HG03439 (cell line): ENCODE results near the gene MPRIP.

Experiments used
- ATAC-seq: cut with Tn5 transposase; IDR thresholded peaks from one replicate; pipeline ENCODE4 v1.9.1; 2021; ENCODE audit warnings: mild to moderate bottlenecking, moderate library complexity; ENCODE audit not compliant: unreplicated experiment

The MPRIP gene

DNA sequence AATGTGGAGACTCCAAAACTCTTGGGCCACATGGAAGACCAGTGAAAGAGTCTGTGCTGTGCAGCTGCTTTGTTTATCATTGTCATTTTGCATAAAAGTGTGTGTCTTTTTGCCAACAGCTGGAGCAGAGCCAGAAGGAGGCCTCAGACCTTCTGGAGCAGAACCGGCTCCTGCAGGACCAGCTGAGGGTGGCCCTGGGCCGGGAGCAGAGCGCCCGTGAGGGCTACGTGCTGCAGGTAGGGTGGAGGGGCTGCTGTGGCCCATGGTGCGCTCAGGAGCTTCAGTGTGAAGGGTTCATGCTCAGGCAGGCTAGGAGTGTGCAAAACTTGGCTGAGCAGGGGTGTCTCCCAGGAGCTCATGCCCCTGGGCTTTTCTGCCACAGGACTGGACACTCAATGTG, 118.9 kb downstream of the MPRIP start:
- no peak for ATAC-seq

DNA sequence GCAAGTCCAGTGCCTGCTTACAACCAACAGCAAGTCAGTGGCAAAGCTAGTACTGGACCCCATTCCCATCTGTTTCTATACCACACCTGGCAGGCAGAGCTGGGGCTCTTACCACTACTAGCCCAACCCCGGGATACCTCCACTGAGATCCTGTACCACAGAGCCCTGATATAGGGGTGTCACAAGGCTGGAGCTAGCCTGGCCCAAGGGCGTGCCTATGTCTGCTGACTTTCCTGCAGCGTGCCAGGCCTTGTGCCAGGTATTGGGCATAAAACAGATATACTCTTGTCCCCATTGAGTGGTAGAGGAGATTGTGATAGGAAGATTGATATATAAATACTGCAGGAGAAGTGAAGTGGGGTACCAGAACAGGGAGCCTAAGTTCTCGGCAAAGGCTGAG, 119.5 kb downstream of the MPRIP start:
- no peak for ATAC-seq

DNA sequence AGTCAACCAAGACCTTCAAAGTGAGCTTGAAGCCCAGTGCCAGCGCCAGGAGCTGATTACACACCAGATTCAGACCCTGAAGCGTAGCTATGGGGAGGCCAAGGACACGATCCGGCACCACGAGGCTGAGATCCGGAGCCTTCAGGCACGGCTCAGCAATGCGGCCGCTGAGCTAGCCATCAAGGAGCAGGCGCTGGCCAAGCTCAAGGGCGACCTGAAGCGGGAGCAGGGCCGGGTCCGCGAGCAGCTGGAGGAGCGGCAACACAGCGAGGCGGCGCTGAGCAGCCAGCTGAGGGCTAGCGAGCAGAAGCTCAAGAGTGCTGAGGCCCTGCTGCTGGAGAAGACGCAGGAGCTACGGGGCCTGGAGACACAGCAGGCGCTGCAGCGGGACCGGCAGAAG, 121.9 kb downstream of the MPRIP start:
- ATAC-seq: no peak

DNA sequence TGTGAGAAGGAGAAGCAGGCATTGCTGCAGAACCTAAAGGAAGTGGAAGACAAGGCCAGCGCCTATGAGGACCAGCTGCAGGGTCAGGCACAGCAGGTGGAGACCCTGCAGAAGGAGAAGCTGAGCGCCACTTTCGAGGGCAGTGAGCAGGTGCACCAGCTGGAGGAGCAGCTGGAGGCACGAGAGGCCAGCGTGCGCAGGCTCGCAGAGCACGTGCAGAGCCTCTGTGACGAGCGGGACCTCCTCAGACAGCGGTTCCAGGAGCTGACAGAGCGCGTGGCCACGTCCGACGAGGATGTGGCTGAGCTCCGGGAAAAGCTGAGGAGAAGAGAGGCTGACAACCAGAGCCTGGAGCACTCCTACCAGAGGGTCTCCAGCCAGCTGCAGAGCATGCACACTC, 122.4 kb downstream of the MPRIP start:
- no peak for ATAC-seq

DNA sequence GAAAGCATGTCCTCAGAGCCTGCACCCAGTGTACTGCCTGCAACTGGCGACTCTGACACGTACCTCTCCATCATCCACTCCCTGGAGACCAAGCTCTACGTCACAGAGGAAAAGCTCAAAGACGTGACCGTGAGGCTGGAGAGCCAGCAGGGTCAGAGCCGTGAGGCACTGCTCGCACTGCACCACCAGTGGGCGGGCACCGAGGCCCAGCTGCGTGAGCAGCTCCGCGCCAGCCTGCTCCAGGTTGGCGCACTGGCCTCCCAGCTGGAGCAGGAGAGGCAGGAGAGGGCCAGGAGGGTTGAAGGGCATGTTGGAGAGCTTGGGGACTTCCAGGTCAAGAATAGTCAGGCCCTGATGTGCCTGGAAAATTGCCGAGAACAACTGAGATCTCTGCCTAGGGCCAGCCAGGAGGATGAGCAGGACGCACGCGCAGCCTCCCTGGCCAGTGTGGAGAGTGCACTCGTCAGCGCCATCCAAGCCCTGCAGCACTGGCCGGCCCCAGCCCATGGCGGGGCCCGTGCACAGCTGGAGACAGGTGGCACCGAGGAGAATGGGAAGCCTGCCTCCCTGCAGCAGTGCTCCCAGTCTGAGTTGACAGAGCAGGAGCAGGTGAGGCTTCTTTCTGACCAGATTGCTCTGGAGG, 123.5 kb downstream of the MPRIP start:
- ATAC-seq: no peak

DNA sequence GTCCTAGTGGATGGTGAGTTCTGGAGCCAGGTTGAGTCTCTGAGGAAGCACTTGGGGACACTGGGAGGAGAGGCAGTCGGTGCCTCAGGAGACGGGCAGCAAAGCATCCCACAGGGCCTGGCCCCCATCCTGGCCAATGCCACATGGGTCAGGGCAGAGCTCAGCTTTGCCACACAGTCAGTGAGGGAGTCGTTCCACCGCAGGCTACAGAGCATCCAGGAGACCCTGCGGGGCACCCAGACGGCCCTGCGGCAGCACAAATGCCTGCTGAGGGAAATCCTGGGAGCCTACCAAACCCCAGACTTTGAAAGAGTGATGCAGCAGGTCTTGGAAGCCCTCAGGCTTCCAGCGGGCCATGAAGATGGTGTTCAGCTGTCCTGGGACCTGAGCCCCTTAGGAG, 124.2 kb downstream of the MPRIP start:
- ATAC-seq: no peak

DNA sequence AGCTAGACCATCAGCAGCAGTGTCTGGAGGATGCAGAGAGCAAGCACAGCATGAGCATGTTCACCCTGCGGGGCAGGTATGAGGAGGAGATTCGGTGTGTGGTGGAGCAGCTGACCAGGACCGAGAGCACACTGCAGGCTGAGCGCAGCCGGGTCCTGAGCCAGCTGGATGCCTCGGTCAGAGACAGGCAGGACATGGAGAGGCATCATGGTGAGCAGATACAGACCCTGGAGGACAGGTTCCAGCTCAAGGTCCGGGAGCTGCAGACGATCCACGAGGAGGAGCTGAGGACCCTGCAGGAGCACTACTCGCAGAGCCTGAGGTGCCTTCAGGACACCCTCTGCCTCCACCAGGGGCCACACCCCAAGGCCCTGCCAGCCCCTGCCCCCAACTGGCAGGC, 125.1 kb downstream of the MPRIP start:
- ATAC-seq: no peak

DNA sequence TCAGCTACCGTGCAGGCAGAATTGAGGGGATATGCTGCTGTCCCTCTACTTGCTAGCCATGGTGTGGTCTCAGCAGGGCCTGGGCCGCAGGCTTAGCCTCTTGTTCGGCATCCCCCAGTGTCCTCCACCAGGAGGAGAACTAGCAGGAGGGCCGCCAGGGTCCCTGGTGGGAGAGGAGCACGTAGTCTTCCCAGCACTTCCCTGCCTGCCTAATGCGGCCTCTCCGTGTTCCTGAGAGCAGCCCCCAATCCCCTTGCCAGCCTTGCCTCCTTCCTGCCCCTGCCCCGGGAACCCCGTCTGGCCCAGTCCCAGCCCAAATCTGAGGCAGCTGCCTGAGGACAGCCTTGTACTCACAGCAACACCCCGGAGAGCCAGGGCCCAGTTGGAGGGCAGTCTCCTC, 125.7 kb downstream of the MPRIP start:
- ATAC-seq: no peak

DNA sequence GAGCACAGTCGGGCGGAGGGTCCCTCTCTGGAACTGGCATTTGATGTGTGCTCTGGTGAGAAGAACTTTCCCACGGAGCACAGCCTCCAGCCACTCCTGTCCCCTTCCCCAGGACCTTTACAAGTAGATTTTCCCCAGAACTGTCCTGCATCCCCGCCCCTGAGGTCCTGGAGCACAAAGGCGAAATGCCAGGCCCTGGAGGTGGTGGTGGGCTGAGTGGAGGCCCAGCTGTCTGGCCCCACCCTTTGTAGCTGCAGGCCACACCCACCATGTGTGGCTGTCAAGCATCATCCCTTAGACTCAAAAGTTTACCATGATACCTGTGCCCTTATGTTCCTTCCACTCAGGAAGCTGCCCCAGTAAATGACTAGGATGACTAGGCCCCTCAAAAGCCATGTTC, 126.1 kb downstream of the MPRIP start:
- ATAC-seq: no peak

DNA sequence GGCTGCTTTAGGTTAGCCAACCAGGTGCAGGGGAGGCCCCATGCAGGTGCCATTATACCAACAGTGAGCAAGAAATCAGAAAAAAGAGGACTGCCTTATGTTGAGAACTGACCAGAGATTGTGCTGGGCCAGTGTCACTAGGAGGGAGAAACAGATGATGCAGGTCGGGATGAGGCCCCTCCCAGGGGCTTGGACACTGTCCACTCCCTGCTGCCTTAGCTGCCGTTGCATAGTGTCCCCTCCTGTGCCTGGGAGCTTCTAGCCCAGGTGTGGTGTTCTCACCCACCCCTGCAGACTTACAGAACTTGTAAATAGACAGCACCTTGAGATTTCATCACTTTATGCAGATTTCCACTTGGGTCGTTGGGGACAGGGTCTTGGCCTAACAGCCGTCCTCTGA, 127.1 kb downstream of the MPRIP start:
- ATAC-seq: no peak

DNA sequence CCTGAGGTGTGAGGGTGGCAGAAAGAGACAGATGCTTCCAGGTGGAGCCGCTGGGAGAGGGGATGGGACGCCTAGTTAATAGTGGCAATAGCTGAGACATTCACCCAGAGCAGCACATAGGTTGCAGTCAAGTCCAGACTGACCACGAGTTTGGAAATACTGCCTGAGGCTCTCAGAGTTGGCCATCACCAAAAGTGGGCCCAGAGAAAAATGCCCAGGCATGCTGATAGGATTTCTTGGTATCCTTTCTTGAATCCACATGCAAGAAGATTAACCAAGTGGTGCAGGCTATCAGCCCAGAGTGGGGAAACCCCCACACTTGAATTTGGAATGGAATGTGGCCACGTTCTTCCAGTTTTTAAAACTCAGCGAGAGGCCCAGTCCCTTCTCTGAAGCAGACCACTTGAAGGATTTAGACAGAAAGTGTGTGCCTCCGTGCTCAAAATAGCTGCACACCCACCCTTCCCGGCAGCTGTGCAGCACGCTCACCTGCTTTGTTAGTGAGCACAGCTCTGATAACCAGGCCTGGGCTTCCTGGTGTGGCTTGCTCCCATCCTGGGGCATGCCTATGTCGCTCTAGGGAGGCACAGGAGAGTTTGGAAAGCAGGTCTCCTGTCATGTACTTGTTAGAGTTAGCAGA, 128.2 kb downstream of the MPRIP start:
- no peak for ATAC-seq

DNA sequence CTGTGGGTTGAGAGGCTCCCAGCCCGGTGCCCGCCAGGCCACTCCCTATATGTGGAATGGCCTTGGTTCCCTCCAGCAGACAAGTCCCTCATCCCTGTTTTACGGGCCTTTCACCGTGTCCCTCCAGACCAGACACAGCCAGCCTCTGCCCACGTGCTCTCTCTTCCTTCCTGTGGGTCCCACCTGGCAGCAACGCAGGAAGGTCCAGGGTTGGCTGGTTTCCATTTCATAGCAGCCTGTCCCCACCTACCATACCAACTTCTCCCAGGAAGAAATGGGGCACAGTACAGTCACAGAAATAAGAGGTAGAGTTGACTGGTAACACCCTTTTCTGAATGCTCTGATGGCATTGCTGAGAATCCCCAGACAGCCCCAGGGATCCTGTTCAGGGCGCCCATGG, 128.9 kb downstream of the MPRIP start:
- no peak for ATAC-seq

DNA sequence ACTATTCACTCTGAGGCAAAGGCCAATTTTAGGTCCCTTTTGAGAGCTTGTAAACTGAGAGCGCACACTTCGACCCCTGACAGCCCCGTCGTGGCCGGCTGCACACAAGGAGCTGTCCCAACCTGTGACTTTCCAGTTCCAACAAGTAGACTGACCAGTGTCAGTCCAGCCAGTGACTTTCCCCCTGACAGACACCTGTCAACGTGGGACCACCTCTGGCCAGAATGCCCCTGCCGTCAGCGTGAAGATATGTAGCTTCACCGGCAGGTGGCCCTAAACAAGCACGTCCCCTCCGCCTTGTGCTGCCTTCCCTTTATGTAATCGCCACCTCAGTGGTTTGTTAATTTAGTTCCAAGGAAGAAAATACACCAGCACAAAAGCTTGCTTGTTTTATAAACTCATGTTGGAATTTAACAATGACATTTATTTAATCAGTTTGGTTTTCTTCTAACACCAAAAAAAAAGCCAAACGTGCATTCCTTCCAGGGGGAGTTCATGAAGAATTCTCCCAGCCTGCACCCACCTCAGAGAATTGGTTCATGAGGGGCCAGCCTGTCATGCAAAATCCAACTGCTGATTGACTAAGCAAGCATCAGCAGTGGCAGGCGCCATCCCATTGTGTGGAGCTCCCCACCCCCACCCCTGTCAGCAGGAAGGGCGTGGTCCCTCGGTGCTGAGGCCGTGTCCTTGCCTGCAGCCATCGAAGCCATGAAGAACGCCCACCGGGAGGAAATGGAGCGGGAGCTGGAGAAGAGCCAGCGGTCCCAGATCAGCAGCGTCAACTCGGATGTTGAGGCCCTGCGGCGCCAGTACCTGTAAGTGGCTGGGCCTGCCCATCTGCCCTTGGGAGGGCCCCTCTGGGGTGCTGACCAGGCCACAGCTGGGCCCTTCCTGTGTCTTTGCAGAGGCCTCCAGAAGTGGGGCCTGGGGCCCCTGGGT, 130.0 kb downstream of the MPRIP start:
- no peak for ATAC-seq

DNA sequence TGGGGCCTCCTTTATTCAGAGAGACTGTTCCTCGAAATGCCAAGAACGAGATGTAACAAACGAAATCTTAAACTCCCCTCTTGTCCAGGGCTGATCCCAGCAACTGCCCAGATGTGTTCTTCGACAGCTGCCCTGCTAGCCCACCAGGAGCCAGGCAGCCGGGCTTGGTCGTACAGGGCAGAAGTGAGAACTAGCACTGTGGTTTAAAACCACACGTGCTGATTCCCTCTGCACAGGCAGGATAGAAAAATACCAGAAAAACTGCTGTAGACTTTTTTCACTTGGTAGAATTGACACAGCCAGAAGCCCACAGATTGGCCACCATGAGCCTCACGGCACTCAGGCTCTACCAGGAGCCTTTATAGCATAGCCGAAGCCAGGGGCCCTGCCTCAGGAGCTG, 130.7 kb downstream of the MPRIP start:
- ATAC-seq: no peak

DNA sequence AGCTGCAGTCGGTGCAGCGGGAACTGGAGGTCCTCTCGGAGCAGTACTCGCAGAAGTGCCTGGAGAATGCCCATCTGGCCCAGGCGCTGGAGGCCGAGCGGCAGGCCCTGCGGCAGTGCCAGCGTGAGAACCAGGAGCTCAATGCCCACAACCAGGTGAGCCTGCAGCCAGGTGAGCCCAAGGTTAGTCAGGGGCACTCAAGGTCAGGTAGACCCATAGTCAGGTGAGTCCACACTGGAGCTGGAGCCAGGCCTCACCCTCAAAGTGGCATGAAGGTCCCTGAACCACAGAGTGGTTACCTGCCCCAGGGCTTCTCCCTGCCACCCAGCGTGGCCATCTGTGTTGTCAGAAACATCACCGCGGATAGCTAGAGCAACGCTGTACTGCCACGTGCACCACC, 131.7 kb downstream of the MPRIP start:
- no peak for ATAC-seq

DNA sequence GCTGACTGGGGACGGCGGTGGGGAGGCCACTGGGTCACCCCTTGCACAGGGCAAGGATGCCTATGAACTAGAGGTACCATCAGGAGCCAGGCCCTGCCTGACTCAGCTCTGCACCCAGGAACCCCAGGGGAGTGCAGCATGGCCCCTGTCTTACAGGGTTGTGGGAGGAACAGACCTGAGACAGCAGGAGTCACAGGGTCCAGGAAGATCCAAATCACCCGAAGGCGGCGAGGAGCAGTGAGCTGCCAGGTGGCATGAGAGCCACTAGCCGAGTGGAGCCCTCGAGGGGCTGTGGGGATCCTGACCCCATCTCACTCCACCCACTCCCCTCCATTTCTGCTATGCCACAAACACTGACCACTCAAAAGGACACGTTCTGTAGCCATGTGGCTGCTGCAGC, 133.1 kb downstream of the MPRIP start:
- ATAC-seq: no peak

DNA sequence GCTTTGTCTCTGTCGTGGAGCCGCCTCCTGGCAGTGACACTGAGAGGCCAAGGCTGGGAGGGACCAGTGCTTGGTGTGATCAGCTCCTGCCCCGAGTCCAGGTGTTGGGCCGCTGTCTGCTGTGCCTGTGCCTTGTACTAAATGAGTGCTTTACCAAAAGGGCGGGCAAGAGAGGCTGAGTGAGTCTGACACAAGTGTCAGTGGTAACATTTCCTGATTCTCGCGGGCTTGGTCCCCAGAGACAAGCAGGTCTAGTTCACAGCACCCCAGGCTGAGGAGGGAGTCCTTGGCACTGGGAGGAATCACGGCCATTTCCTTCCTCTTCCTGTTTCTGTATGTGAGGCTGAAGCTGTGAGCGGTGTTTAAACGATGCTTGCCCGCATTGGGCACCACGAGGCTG, 133.7 kb downstream of the MPRIP start:
- ATAC-seq: no peak

DNA sequence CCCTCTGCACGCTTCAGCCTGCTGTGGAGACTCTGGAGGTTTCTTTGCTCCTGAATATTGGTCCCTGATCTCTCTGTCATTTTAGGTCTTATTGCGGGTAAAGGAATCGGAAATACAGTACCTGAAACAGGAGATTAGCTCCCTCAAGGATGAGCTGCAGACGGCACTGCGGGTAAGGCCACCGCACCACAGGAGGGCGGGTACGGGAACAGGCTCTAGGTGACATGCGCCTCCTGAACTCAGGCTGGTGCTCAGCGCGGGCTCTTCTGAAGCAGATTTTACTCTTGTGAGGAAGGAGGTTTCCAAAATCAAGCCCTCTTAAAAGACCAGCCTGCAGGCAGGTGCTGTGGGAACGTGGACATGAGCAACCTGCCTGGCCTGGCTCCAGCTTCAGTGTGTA, 134.1 kb downstream of the MPRIP start:
- ATAC-seq: no peak

DNA sequence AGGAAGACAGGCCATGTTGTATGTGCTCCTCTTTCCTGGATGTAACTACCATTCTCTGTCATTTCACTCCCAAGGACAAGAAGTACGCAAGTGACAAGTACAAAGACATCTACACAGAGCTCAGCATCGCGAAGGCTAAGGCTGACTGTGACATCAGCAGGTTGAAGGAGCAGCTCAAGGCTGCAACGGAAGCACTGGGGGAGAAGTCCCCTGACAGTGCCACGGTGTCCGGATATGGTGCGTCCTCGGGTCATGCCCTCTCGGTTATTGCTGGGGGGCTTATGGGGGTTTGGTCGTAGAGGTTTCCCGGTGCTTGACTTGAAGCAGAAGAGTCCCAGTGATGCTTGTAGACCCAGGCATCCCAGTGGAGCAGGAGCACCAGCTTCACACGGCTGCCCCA, 134.9 kb downstream of the MPRIP start:
- ATAC-seq: no peak

DNA sequence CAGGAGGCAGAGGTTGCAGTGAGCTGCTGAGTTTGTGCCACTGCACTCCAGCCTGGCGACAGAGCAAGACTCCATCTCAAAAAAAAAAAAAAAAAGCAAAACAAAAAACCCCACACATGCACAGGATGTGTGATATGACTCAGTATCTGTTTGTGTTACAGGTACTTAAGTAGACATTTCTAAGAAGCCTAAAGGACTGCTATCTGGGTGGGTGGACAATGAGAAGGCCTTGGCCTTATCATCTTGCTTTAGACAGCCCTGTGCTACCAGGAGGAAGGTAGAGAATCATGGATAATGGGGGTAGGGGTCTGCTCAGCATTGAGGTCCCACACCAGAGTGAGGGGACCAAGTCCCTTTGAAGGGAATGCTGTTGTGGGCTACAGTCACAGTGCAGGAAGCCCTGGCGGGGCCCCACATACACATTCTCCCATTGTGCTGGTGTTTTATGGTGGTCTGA, 137.1 kb downstream of the MPRIP start:
- peak; percentile 57 for ATAC-seq

DNA sequence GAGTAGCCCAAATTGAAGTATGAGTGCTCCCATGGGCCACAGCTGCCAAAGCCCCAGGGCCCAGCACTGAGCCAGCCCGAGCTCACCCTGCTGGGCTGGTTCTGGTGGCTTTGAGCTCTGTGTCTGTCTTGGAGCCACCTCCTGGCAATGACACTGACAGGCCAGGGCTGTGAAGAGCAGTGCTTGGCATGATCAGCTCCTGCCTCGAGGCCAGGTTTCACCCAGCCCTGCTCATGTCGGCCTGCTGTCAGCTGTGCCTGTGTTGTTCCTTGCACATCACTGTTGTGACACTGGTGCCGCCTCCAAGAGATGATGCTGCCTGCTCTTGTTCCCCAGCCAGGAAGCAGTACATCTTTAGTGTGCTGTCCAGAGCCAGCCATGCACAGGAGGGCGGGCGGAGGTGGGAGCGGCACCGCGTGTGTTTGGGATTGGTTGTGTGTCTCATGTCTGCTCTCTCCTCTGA, 137.9 kb downstream of the MPRIP start:
- ATAC-seq: no peak
